Heart left ventricle (tissue), 13 donors: ENCODE data around the gene BACH2.

Source experiments
- CTCF ChIP-seq, 12 donors: fragments of 200-600 bp; sonication (generic) in 4 of 12; IDR thresholded peaks; one replicate each; pipeline versions ENCODE4 v1.5.0 to v1.8.0; 2018 to 2022; ENCODE audit warnings: antibody characterized with exemption in 12 of 12, mild to moderate bottlenecking in 5 of 12
- POLR2A ChIP-seq, 2 donors: fragments of 450-650 bp; IDR thresholded peaks; one replicate each; pipeline ENCODE4 v1.6.1; 2017; ENCODE audit warnings: antibody characterized with exemption in 2 of 2, mild to moderate bottlenecking in 2 of 2, moderate library complexity in 2 of 2
- donor health status: ischemic (EF 13 %, LVEDD 7.1; RV severe dilation, severe dysfunction).
- donor health status: DM: no; HTN: yes; CAD: no.
- donor health status: DM: no; HTN: no; CAD: no.
- donor health status: ischemic (EF 25% LVEDD 6.9; RV normal size, moderate dysfunction).
- donor health status: ischemic (EF 25% LVEDD 5.7; RV mildly dilated, moderate dysfunction).
- donor health status: ischemic (EF 35%, LVEDD 5.7; RV mildly dilated, moderate dysfunction).
- donor health status: nonischemic (EF 11% LVEDD 7.7; RV severe dilation, severe dysfunction).
- donor health status: DM: yes; HTN: yes; CAD: no.
- donor health status: PGD.
- donor health status: ischemic (EF 29% LVEDD 5.4; RV normal size, mild dysfunction).
- donor health status: nonischemic (EF 23%, LVEDD 6.1; RV moderate dilation, normal function).

DNA sequence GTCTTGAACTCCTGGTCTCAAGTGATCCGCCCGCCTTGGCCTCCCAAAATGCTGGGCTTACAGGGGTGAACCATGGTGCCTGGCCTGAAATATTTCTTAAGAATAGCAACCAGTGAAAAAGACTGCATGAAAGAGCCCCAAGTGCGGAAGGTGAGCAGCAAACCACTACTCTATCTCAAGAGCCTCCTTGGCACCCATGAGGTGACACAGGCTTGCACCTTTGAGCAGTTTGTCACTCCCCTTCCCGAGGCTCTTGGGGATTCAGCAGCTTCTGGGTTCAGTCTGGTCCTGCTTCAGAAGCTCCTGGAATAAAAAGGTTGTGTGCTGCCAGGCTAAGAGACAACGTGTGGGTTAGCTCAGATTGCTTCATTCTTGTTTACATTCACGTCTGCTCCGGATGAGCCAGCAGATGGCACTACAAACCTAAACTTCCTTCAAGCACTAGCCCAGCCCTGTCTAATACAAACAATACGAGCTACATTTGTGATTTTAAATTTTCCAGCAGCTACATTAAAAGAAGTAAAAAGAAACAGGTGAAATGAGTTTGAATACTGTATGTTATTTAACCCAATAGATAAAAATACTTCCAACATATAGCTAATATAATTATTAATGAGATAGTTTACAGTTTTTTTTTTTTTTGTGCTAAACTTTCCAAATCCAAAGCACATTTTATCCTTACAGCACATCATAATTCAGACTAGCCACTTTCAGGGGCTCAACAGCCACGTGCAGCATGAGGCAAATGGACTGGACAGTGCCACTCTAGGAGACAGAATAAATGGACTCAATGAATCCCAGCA lies 356.2 kb downstream of the BACH2 start:
- peak; percentile 46 to 81 (median 70) for TF ChIP-seq CTCF (IDR thresholded peaks at IDR 0.05)
- TF ChIP-seq POLR2A (IDR thresholded peaks at IDR 0.05): no peak
